ENCODE measurements around the gene LDLRAD4.
A peak's percentile ranks its signal among the peaks of the same experiment; 100 is the strongest.

LDLRAD4 gene

GRCh38 chr18:13289481-13290205 is 71.1 kb downstream of the LDLRAD4 start:
- H3K4me3 ChIP-seq, result no peak overlapping the region
- no peaks in the 10 kb centered on the region for H3K9me3 ChIP-seq
- no peak for DNase-seq (ENCODE audit: low spot score in 2 of 2)
- H3K4me1 ChIP-seq, result no peaks in the 10 kb centered on the region
- in situ Hi-C loops (cut with MboI; ENCODE audit: low sequenced_read_pairs), result no loop called here
- no peaks in the 10 kb centered on the region for H3K27me3 ChIP-seq (ENCODE audit: low read depth)
- H3K36me3 ChIP-seq (replicated peaks), result no peaks in the 10 kb centered on the region

- in situ Hi-C loops (cut with MboI; ENCODE audit: low sequenced_read_pairs), result no loop called here
- Histone ChIP-seq H3K9me3 (no peaks in the 10 kb centered on the region), H3K36me3 (replicated peaks) (no peaks in the 10 kb centered on the region), H3K27me3 (ENCODE audit: low read depth) (no peaks in the 10 kb centered on the region), H3K4me1 (no peaks in the 10 kb centered on the region), H3K4me3 (no peak overlapping the region)
- DNase-seq (ENCODE audit: low spot score in 2 of 2), result no peak
Measured at GRCh38 chr18:13290856-13291271, 72.3 kb downstream of the LDLRAD4 start.

DNA sequence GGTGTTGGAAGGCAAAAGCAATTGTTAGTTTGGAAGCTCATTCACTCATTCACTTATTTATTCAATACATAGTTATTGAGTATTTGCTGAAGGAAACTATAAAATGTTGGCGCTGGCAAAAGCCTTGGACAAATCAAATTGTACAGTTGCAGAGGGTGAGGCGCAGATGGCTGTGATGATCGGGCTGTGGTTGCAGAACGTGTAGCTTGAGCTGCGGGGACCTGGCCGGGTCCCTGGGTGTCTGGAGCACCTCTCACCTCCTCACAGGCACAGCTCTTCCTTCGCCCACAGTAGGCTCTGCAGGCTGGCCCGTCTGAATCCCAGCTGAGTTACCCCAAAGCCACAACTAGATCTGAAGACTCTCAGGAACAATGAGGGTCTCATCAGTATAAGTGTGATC is 72.7 kb downstream of the LDLRAD4 start:
- DNase-seq (ENCODE audit: low spot score in 2 of 2), result no peak
- no peaks in the 10 kb centered on the region for H3K27me3 ChIP-seq (ENCODE audit: low read depth)
- no peaks in the 10 kb centered on the region for H3K9me3 ChIP-seq
- no peak overlapping the region for H3K4me3 ChIP-seq
- peaks cover 3% of the 10 kb centered on the region; the same call in 1 of the 2 replicates for H3K4me1 ChIP-seq
- H3K36me3 ChIP-seq (replicated peaks), result no peaks in the 10 kb centered on the region
- in situ Hi-C loops (cut with MboI; ENCODE audit: low sequenced_read_pairs), result no loop called here

- no peaks in the 10 kb centered on the region for H3K9me3 ChIP-seq
- no peaks in the 10 kb centered on the region for H3K27me3 ChIP-seq (ENCODE audit: low read depth)
- H3K4me3 ChIP-seq, result no peak overlapping the region
- peaks cover 8% of the 10 kb centered on the region for H3K4me1 ChIP-seq
- in situ Hi-C loops (cut with MboI; ENCODE audit: low sequenced_read_pairs), result no loop called here
- no peaks in the 10 kb centered on the region for H3K36me3 ChIP-seq (replicated peaks)
- DNase-seq (ENCODE audit: low spot score in 2 of 2), result no peak
Measured at GRCh38 chr18:13291745-13292447, 73.3 kb downstream of the LDLRAD4 start.

- DNase-seq (ENCODE audit: low spot score in 2 of 2), result no peak
- in situ Hi-C loops (cut with MboI; ENCODE audit: low sequenced_read_pairs), result no loop called here
- Histone ChIP-seq H3K9me3 (no peaks in the 10 kb centered on the region), H3K36me3 (replicated peaks) (no peaks in the 10 kb centered on the region), H3K27me3 (ENCODE audit: low read depth) (no peaks in the 10 kb centered on the region), H3K4me1 (peaks cover 8% of the 10 kb centered on the region), H3K4me3 (no peak overlapping the region)
Measured at GRCh38 chr18:13292736-13293135, 74.2 kb downstream of the LDLRAD4 start.

GRCh38 chr18:13294309-13294708 is 75.7 kb downstream of the LDLRAD4 start:
- no peaks in the 10 kb centered on the region for H3K9me3 ChIP-seq
- DNase-seq (ENCODE audit: low spot score in 2 of 2), result no peak
- H3K4me1 ChIP-seq, result peaks cover 8% of the 10 kb centered on the region
- no peaks in the 10 kb centered on the region for H3K36me3 ChIP-seq (replicated peaks)
- no peaks in the 10 kb centered on the region for H3K27me3 ChIP-seq (ENCODE audit: low read depth)
- no peak overlapping the region for H3K4me3 ChIP-seq
- in situ Hi-C loops (cut with MboI; ENCODE audit: low sequenced_read_pairs), result no loop called here

DNA sequence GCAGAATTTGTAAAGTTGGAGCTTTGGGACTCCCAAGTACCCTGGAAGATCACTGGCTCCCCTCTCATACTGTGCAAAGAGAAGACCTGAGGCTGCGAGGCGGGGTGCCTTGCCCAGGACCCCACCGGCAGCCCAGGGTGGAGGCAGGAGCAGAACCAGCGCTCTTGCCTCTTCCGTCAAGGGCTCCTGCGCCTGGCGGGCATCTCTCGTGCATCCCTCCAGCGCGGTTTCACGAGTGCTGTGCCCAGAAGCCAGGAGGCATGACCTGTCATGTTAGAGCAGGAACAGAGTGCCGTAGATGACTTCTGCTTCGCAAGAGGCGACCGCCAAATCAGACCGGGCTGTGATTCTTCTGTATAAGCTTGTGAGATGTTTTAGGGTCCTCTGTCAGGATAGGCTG is 77.3 kb downstream of the LDLRAD4 start:
- Histone ChIP-seq H3K4me3 (no peak overlapping the region), H3K27me3 (ENCODE audit: low read depth) (no peaks in the 10 kb centered on the region), H3K4me1 (peaks cover 8% of the 10 kb centered on the region), H3K9me3 (no peaks in the 10 kb centered on the region), H3K36me3 (replicated peaks) (no peaks in the 10 kb centered on the region)
- in situ Hi-C loops (cut with MboI; ENCODE audit: low sequenced_read_pairs), result no loop called here
- no peak for DNase-seq (ENCODE audit: low spot score in 2 of 2)

DNA sequence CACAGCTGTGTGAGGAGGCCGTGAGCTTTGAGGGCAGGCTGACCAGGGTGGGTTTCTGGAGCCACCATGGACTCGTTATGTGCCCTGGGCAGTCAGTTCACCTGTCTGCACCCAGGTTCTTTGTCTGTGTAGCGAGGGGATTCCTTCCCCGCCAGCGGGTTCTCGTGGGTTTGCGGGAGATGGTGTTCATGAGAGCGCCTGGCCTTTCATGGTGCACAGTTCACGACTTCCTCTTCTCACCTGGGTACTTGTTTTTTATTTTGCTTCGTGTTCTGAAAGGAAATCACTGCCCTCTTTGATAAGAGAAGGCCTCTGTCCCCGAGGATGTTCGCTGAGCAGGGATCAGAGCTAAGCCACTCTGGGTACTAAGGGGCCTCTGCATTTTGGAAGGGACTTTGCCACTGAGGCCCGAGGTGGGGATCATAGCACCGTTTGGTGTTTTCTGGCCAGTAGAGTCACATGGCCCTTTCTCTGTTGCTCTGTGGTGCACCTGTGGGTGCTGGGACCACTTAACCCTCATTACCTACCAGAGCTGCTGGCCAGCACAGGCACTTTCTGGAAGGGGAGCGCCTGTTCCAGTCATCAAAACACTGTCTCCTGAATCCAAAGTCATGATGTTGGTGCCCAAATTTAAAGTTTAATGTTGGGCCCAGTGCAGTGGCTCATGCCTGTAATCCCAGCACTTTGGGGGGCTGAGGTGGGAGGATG is 78.5 kb downstream of the LDLRAD4 start:
- in situ Hi-C loops (cut with MboI; ENCODE audit: low sequenced_read_pairs), result no loop called here
- H3K27me3 ChIP-seq (ENCODE audit: low read depth), result no peaks in the 10 kb centered on the region
- H3K36me3 ChIP-seq (replicated peaks), result no peaks in the 10 kb centered on the region
- H3K9me3 ChIP-seq, result no peaks in the 10 kb centered on the region
- peak in 1 of 2 experiments; percentile 14 for DNase-seq (ENCODE audit: low spot score in 2 of 2)
- peaks cover 8% of the 10 kb centered on the region for H3K4me1 ChIP-seq
- no peak overlapping the region for H3K4me3 ChIP-seq

DNA sequence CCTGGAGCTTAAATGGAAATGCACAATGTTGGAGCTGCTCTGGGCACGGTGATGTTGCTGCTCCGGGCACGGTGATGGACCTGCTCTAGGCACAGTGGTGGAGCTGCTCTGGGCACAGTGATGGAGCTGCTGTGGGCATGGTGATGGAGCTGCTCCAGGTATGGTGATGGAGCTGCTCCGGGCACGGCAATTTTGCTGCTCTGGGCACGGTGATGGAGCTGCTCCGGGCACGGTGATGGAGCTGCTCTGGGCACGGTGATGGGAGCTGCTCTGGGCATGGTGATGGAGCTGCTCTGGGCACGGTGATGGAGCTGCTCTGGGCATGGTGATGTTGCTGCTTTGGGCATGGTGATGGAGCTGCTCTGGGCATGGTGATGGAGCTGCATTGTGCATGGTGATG is 79.7 kb downstream of the LDLRAD4 start:
- no peak for DNase-seq (ENCODE audit: low spot score in 2 of 2)
- H3K4me1 ChIP-seq, result peaks cover 8% of the 10 kb centered on the region
- no peaks in the 10 kb centered on the region for H3K27me3 ChIP-seq (ENCODE audit: low read depth)
- H3K4me3 ChIP-seq, result no peak overlapping the region
- H3K36me3 ChIP-seq (replicated peaks), result no peaks in the 10 kb centered on the region
- no peaks in the 10 kb centered on the region for H3K9me3 ChIP-seq
- in situ Hi-C loops (cut with MboI; ENCODE audit: low sequenced_read_pairs), result no loop called here

GRCh38 chr18:13300029-13300428 is 81.5 kb downstream of the LDLRAD4 start:
- no peaks in the 10 kb centered on the region for H3K27me3 ChIP-seq (ENCODE audit: low read depth)
- no peaks in the 10 kb centered on the region for H3K9me3 ChIP-seq
- H3K4me3 ChIP-seq, result no peak overlapping the region
- DNase-seq (ENCODE audit: low spot score in 2 of 2), result no peak
- peaks cover 8% of the 10 kb centered on the region for H3K4me1 ChIP-seq
- H3K36me3 ChIP-seq (replicated peaks), result no peaks in the 10 kb centered on the region
- in situ Hi-C loops (cut with MboI; ENCODE audit: low sequenced_read_pairs), result no loop called here

GRCh38 chr18:13300796-13301195 is 82.2 kb downstream of the LDLRAD4 start:
- H3K4me3 ChIP-seq, result no peak overlapping the region
- in situ Hi-C loops (cut with MboI; ENCODE audit: low sequenced_read_pairs), result no loop called here
- H3K27me3 ChIP-seq (ENCODE audit: low read depth), result no peaks in the 10 kb centered on the region
- no peaks in the 10 kb centered on the region for H3K36me3 ChIP-seq (replicated peaks)
- DNase-seq (ENCODE audit: low spot score in 2 of 2), result no peak
- no peaks in the 10 kb centered on the region for H3K9me3 ChIP-seq
- H3K4me1 ChIP-seq, result peaks cover 8% of the 10 kb centered on the region

- Histone ChIP-seq H3K9me3 (no peaks in the 10 kb centered on the region; the same call in 1 of the 2 replicates), H3K4me1 (no peaks in the 10 kb centered on the region), H3K36me3 (replicated peaks) (no peaks in the 10 kb centered on the region), H3K27me3 (ENCODE audit: low read depth) (no peaks in the 10 kb centered on the region), H3K4me3 (no peak overlapping the region)
- no peak for DNase-seq (ENCODE audit: low spot score in 2 of 2)
- in situ Hi-C loops (cut with MboI; ENCODE audit: low sequenced_read_pairs), result no loop called here
Measured at GRCh38 chr18:13302040-13302439, 83.5 kb downstream of the LDLRAD4 start.

- in situ Hi-C loops (cut with MboI; ENCODE audit: low sequenced_read_pairs), result no loop called here
- DNase-seq (ENCODE audit: low spot score in 2 of 2), result peak; percentile 8 to 13
- no peak overlapping the region for H3K4me3 ChIP-seq
- H3K4me1 ChIP-seq, result no peaks in the 10 kb centered on the region
- no peaks in the 10 kb centered on the region; the same call in 1 of the 2 replicates for H3K9me3 ChIP-seq
- H3K36me3 ChIP-seq (replicated peaks), result no peaks in the 10 kb centered on the region
- H3K27me3 ChIP-seq (ENCODE audit: low read depth), result no peaks in the 10 kb centered on the region
Measured at GRCh38 chr18:13302457-13303225, 84.1 kb downstream of the LDLRAD4 start.

Data from HAP-1 (cell line).